ENCODE results near the gene CUL4B. TPM values are rescaled to one million over a fixed set of nuclear protein-coding genes. Genes with fewer than 3 reads are reported as not detected.

CUL4B gene
- total RNA-seq, 1 donor from 2014 or later, result 78.6 TPM

- H3K36me3 Mint-ChIP-seq (ENCODE audit: unreplicated experiment), result peaks cover 6% of the 10 kb centered on the region
- no peaks in the 10 kb centered on the region for H3K9me3 Mint-ChIP-seq (ENCODE audit: unreplicated experiment)
- H3K27ac Mint-ChIP-seq (ENCODE audit: unreplicated experiment), result peak overlapping the region; percentile 98
- TF ChIP-seq CTCF (IDR thresholded peaks at IDR 0.05), result no peak
- H3K4me3 Mint-ChIP-seq (ENCODE audit: unreplicated experiment), result peak overlapping the region; percentile 96
- no peak for DNase-seq (ENCODE audit: extremely low spot score, unreplicated experiment)
- peaks cover 22% of the 10 kb centered on the region for H3K4me1 Mint-ChIP-seq (ENCODE audit: unreplicated experiment)
- no peaks in the 10 kb centered on the region for H3K27me3 Mint-ChIP-seq (ENCODE audit: unreplicated experiment)
These were observed 958 bp downstream of the CUL4B start for GRCh38 chrX:120559804-120560203.

GRCh38 chrX:120556251-120556650, 4.5 kb downstream of the CUL4B start:
- Mint-ChIP-seq H3K4me1 (ENCODE audit: unreplicated experiment) (peaks cover 24% of the 10 kb centered on the region), H3K27me3 (ENCODE audit: unreplicated experiment) (no peaks in the 10 kb centered on the region), H3K9me3 (ENCODE audit: unreplicated experiment) (no peaks in the 10 kb centered on the region), H3K27ac (ENCODE audit: unreplicated experiment) (no peak overlapping the region), H3K36me3 (ENCODE audit: unreplicated experiment) (peaks cover 10% of the 10 kb centered on the region), H3K4me3 (ENCODE audit: unreplicated experiment) (no peak overlapping the region)
- no peak for TF ChIP-seq CTCF (IDR thresholded peaks at IDR 0.05)
- no peak for DNase-seq (ENCODE audit: extremely low spot score, unreplicated experiment)

- H3K9me3 Mint-ChIP-seq (ENCODE audit: unreplicated experiment), result peaks cover 7% of the 10 kb centered on the region
- peak overlapping the region; percentile 2 for H3K4me3 Mint-ChIP-seq (ENCODE audit: unreplicated experiment)
- H3K27me3 Mint-ChIP-seq (ENCODE audit: unreplicated experiment), result no peaks in the 10 kb centered on the region
- H3K4me1 Mint-ChIP-seq (ENCODE audit: unreplicated experiment), result peaks cover 32% of the 10 kb centered on the region
- TF ChIP-seq CTCF (IDR thresholded peaks at IDR 0.05), result no peak
- no peak for DNase-seq (ENCODE audit: extremely low spot score, unreplicated experiment)
- H3K27ac Mint-ChIP-seq (ENCODE audit: unreplicated experiment), result peak overlapping the region; percentile 75
- H3K36me3 Mint-ChIP-seq (ENCODE audit: unreplicated experiment), result peaks cover 14% of the 10 kb centered on the region
These were observed 11.0 kb downstream of the CUL4B start for GRCh38 chrX:120549483-120550452.

GRCh38 chrX:120536061-120536460, 24.7 kb downstream of the CUL4B start:
- no peak for TF ChIP-seq CTCF (IDR thresholded peaks at IDR 0.05)
- no peak overlapping the region for H3K27ac Mint-ChIP-seq (ENCODE audit: unreplicated experiment)
- H3K27me3 Mint-ChIP-seq (ENCODE audit: unreplicated experiment), result no peaks in the 10 kb centered on the region
- no peak for DNase-seq (ENCODE audit: extremely low spot score, unreplicated experiment)
- H3K36me3 Mint-ChIP-seq (ENCODE audit: unreplicated experiment), result peaks cover 32% of the 10 kb centered on the region
- H3K4me1 Mint-ChIP-seq (ENCODE audit: unreplicated experiment), result no peaks in the 10 kb centered on the region
- no peak overlapping the region for H3K4me3 Mint-ChIP-seq (ENCODE audit: unreplicated experiment)
- no peaks in the 10 kb centered on the region for H3K9me3 Mint-ChIP-seq (ENCODE audit: unreplicated experiment)

- TF ChIP-seq CTCF (IDR thresholded peaks at IDR 0.05), result no peak
- no peak overlapping the region for H3K4me3 Mint-ChIP-seq (ENCODE audit: unreplicated experiment)
- no peaks in the 10 kb centered on the region for H3K27me3 Mint-ChIP-seq (ENCODE audit: unreplicated experiment)
- H3K9me3 Mint-ChIP-seq (ENCODE audit: unreplicated experiment), result peaks cover 4% of the 10 kb centered on the region
- H3K4me1 Mint-ChIP-seq (ENCODE audit: unreplicated experiment), result no peaks in the 10 kb centered on the region
- DNase-seq (ENCODE audit: extremely low spot score, unreplicated experiment), result no peak
- H3K36me3 Mint-ChIP-seq (ENCODE audit: unreplicated experiment), result peaks cover 37% of the 10 kb centered on the region
- no peak overlapping the region for H3K27ac Mint-ChIP-seq (ENCODE audit: unreplicated experiment)
These were observed 26.2 kb downstream of the CUL4B start for GRCh38 chrX:120534413-120535205.

All from osteocyte (in vitro differentiated cells).